Activated T-cell treated with anti-CD3 and anti-CD28 coated beads, Interleukin-2, amount 50 U/mL, for 48 hours (primary cell): ENCODE measurements around the gene CHST8.
"Not testable (repeated sequence)": the region's sequence is repeated elsewhere in the genome, so short reads cannot be mapped to it uniquely, and the experiment has no call there.

Experiments used
- DNase-seq, 2 experiments: peaks; one replicate each; pipeline ENCODE4 v3.0.0-alpha.2; 2020

CHST8 gene, protein sequence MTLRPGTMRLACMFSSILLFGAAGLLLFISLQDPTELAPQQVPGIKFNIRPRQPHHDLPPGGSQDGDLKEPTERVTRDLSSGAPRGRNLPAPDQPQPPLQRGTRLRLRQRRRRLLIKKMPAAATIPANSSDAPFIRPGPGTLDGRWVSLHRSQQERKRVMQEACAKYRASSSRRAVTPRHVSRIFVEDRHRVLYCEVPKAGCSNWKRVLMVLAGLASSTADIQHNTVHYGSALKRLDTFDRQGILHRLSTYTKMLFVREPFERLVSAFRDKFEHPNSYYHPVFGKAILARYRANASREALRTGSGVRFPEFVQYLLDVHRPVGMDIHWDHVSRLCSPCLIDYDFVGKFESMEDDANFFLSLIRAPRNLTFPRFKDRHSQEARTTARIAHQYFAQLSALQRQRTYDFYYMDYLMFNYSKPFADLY

DNA sequence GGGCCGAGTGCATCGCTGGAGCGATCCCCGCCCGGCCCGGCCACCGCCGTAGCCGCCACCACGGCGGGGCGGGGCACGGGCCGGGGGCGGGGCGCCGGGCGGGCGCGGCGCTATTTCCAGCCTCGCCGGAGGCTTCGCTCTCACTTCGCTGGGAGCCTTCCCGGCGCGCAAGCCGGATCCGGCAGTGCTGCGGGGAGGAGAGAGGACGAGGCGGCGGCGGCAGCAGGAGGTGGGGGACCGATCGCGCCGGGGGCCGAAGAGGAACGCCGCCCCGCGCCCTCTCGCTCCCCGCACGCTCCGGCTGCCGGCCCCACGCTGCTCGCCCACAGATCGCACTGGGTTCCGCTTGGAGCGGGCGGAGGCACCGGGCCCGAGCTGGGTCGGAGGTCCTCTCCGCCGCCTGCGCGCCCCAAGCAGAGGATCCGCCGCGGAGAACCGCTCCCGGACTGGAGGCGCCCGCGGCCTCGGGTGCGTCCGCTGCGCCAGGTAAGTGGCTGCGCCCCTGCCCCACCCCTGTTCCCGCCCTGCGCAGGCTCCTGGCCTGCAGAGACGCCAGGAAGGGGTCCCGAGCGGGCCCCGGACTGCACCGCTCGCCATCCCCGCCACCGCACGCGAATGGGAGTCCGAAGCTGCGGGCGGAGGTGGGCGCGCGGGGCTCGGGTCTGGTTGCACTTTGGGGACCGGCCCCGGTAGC lies at the start of gene CHST8:
Gene CHST8 (plus strand): TSS at position 143 of the 694 bp plus-strand sequence. CDS start 67,309 bp downstream, outside the sequence.
- peak in 1 of 2 experiments; percentile 21 for DNase-seq

DNA sequence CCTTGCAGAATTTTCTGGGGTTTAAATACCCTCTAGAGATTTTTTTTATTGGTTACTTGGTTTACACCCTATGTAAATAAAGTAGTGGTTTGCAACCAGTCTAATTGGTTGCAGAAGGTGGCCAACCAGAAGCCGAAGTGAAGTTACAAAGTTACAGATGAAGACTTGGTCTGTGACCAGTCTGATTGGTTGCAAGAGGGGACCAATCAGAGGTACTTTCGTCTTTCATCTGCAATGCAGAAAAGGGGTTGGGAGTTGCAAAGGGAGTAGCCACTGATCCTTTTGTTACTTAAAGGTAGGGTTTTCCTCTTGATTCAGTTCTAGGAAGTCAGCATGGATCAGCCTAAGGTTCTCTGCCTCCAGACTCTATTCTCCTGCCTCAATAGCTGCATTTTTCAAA lies 48.8 kb upstream of the CHST8 start:
- no peak for DNase-seq

DNA sequence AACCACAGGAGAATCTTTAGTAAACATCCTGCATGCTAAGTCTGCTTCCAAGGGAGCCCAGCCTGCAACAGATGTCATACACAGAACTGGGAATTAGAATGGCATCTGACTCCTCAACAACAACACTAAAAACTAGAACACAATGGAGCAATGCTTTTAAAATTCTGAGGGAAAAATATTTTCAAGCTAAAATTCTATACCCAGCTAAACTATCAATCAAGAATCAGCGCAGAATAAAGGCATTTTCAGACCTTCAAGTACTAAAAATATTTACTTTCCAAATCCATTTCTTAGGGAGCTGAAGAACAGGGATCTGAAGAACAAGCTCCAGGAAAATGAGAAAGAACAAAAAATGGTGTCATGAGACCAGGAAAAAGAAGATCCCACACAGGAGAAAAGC lies 46.9 kb upstream of the CHST8 start:
- no peak for DNase-seq

DNA sequence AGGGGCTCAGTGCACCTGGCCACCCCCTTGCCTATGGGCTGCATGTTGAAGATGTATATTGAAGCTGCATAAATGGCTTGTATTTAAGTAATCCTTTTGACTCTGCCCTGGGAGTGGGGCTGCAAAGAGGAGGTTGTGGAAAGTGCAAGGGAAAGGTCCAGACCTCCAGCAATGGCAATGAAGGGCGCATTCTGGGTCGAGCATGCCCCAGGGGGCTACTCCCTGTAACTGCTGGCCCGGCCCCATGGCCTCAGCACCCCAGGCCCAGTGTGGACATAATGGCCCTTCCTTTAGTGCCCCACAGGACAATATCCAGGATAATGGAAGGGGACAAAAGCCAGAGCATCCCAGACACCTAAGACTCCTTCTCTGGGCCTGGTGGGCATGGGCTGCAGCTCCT lies 43.1 kb upstream of the CHST8 start:
- no peak for DNase-seq

DNA sequence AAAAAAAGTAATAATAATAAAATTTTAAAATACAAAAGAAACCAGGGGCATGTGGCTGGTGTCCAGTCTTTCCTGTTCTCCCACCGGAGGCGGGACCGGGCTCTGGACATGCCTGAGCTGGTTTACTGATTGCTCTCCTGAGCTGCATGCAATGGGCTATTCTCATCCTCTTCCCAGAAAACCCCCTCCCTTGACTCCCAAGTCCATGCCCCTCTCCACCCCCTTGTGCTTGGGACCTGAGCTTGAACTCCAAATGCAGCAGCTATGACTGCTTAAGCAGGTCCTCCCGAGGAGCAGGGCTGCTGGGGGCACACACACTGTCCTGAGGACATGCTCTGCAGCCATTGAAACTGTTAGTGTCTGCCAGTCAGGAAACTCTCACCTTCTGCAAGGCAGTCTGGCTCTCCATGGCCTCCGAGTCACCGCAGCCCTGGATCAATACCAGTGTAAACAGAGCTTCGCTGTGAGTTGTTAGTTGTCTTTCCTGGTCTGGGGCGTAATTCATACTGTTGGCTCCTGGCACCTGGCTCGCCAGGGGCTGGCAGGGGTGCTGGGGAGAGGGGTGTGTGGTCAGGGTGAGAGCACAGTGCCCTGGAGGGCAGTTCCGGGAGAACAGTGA lies 41.6 kb upstream of the CHST8 start:
- no peak for DNase-seq

DNA sequence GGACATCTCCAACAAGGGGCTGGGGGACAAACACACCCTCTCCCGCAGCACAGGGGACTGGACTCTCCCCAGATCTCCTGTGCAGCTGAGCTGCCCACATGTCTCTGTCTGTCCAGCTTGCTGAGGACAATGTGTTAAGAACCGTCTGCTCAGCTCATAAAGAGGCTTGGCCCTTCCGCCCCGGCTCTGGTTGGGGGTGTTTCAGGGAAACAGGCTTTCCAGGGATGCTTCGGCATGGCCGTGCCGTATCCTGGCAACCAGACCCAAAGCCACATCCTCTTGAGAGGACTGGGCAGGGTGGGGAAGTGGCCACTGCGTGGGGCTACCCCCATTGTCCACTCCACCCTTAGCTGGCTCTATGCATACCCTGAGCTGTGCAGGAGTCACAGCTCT lies 41.1 kb upstream of the CHST8 start:
- no peak for DNase-seq

DNA sequence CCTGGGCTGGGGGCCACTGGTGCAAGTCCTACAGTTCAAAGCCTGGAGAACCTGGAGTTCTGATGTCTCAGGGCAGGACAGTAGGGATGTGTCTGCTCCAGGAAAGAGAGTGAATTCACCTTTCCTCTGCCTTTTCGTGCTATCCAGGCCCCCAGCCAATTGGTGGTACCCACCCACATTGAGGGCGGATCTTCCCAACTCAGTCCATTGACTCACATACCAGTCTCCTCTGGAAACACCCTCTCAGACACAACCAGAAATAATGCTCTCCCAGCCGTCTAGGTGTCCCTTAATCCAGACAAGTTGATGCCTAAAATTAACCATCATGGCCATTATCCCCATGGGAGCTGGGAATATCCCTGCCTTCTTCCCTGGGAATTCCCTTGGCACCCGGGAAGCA lies 38.8 kb upstream of the CHST8 start:
- DNase-seq, result no peak

DNA sequence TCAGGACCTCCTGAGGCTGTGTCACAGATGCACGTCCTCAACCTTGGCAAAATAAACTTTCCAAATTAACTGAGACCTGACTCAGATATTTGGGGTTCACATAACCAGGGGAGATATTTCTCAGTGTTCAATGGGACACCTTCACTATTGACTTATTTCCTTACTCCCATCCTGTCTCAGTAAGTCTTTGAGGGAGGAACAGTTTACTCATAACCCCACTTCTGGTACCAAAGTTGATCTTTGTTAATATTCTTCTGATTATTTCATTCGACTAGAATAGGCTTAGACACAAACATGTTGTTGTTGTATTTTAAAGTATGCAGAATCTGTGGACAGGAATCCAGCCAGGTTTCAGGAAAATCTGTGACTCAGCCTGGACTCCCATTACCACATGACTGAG lies 34.6 kb upstream of the CHST8 start:
- DNase-seq, result no peak

DNA sequence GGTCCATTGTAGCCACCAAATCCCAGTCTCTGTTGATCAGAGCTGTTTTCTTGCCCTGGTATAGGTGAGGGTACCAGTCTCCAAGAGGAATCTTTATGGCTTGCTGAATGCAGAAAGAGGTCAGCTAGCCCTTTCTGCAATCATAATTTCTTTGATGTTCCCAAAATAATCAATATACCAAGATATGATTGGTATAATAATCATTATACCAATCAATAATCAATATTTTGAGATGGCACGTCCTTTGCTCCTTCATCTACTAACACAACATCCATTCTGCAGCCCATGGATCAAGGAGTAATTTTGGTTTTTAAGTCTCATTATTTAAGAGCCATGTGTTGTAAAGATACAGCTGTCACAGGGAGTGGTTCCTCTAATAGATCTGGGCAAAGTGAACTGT lies 31.5 kb upstream of the CHST8 start:
- no peak for DNase-seq

DNA sequence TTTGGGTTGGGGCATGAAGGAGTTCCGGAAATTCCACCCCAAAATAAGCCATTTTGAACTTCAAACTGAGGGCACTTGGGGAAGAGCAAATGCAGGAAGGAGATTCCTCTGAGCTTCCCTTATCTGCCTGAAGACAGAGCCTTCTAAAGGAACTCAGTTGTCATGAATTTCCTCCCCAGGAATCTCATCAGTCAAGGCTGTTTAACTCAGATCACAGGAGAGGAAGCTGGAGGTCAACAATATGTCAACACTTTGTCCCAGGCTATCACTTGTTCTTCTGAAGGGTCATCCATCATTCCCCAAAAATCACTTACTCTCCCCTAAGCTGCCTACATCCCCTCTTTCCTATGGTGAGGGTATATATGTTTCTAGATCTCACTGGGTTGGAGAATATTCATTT lies 26.0 kb upstream of the CHST8 start:
- DNase-seq, result no peak

DNA sequence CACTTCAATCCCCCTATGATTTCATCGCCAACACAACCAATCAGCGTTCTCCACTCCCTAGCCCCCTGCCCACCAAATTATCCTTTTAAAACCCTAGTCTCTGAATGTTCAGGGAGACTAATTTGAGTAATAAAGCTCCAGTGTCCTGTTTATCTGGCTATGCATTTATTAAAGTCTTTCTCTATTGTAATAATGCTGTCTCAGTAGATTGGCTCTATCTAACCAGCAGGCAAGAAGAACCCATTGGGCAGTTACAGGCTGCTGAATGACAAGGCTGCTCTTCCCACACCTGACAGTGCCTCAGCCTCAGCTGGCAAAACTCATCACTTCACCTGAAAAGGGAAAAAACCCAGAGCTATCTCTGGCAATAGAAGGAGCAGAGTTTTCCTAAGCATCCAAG lies 20.2 kb upstream of the CHST8 start:
- no peak for DNase-seq

DNA sequence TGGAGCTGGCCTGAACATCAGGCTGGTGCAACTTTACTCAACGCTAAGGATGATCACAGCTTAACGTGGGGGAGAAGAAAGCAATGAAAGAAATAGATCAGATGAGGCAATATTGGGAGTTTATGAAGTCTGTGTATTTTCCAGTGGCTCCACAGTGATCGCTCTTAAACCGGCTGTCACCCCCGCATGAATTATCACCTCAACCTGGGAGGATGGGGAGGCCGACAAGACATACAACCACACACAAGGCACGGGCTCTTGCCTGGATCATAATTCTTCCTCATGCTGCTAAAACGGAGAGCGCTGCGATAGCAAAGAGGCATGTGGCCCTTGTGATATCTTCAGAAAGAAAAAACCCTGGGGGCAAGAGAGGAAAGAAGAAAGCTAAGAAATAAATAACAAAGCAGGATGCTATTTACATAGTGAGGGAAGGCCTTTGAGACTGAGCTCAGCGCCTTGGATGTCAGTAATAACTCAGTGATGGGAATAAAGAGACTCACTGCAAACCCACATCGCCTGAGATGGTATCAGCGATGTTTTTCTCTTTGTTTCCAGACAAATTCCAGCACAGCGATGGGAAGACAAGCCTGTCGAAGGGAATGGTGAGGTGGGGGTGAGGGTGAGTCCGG lies 19.1 kb upstream of the CHST8 start:
- DNase-seq, result no peak

DNA sequence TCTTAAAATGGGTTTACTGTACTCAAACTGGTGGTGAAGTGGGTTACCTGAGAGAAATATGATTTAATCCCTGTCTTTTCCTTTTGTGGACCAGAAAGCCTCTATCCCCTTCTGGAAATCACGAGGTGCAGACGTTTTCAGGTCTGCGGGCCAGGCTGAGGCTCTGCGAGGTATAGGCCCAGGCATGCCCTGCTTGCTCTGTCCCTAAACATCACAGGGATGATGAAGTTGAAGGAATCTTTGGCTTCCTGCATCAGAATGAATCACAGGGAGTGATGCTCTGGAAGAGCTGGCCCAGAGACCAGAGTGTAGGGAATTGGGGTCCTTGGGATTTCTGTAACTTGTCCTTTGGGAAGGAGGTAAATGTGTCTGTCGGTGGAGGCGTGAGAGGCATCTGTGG lies 18.4 kb upstream of the CHST8 start:
- no peak for DNase-seq

DNA sequence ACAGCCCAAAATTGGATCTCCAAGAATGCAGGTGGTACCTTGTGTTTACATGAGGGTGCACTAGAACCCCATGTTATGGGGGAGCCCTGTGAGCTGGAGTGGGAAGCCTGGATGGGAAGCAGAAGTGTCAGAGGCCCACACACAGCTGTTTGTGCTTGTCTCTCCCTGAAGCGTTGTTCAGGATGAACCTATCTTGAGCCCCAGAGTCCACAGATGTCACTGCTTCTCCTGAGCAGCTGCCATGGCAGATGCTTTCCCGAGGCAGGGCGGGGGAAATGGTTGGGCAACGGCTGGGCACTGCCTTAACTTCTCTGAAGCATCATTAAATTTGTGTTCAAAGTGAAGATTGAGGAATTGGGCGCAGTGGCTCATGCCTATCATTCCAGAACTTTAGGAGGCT lies 17.1 kb upstream of the CHST8 start:
- no peak for DNase-seq

DNA sequence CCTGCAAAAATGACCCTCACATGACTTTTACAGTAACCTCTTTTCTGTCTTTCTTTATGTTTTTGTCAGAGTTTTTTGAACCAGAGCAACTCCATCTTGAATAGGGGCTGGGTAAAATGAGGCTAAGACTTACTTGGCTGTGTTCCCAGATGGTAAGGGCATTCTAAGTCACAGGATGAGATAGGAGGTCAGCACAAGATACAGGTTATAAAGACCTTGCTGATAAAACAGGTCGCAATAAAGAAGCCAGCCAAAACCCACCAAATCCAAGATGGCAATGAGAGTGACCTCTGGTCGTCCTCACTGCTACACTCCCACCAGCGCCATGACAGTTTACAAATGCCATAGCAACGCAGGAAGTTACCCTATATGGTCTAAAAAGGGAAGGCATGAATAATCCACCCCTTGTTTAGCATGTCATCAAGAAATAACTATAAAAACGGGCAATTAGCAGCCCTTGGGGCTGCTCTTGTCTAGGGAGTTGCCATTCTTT lies 15.9 kb upstream of the CHST8 start:
- DNase-seq, result not testable (repeated sequence)

DNA sequence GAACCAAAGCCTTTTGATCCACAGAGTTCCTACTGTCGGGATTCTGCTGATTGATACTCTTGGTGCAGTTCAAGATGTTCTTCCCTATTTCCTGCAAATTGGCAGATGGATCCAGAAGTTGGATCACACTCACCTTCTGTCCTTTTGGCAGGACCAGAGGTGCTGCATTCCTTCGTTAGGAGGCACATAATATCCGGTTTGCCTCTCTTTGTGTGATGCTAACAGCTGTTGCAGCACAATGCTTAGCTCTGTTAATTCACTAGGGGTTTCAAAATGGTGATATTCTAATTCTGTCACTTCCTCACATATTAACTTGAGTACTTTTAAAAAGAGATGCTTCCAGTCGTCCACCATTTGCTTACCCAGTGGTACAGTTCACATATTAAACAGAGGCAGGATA lies 15.2 kb upstream of the CHST8 start:
- no peak for DNase-seq

DNA sequence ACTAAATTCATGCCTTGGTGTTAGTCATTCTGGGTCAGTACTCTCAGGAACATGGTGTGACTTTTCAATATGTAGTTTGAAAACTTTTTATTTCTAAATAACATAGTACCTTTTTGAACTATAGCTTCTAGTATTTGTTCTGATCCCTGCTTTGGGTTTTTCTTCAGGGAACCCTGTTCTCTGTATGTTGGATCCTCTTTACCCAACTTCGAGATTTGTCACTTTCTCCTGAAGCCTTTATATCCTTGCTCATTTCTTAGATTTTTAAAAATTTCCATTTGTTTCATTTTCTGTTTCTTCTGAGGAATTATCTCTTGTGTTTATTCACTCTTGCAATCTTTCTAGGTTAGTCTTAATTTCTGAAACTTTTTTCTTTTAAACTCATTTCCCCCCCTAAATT lies 12.4 kb upstream of the CHST8 start:
- no peak for DNase-seq

DNA sequence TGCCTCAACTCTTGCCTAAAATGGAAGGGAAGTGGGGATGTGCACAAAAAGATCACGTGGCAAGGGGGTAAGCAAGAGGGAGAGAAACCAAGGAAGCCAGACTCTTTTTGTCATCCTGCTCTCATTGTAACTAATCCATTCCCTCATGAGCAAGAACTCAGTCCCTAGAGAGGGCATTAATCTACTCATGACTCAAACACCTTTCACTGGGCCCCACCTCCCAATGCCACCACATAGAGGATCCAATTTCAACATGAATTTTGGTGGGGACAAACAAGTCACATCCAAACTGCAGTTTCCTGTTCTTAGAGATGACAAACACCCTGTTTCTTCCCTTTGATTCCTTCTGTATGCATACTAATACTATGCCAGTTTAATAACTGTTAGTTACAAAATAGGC lies 11.2 kb upstream of the CHST8 start:
- no peak for DNase-seq

DNA sequence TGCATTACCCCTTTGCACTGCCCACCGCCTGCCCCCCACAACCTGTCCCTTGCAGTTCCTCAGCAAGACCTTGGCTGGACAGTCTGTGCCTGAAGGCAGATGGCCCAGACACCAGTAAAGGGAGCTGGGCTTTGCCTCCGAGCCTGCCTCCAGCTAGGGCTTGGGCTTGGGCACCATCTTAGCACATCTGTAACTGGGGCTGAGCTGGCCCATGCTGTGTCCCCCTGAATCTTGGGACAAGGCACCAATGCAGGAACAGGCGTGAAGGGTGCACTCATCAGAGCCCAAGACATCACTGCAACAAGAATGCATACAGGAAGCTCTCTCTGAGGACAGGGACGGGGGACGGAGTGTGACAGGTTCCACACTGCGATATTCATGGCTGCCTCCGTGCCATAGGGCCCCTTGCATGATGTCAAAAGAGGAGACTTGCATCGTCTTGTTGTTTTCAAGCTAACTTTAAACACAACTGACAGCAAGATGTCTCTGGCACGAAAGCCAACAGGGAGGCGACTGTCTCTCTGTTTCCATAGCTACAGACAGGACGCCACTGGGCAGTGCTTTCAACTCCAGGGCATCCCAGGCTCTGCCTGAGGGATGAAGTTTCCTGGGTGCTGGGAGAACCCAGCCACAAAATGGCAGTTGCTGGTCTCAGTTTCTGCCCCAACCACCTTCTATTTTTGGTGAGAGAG lies 8.7 kb upstream of the CHST8 start:
- no peak for DNase-seq

DNA sequence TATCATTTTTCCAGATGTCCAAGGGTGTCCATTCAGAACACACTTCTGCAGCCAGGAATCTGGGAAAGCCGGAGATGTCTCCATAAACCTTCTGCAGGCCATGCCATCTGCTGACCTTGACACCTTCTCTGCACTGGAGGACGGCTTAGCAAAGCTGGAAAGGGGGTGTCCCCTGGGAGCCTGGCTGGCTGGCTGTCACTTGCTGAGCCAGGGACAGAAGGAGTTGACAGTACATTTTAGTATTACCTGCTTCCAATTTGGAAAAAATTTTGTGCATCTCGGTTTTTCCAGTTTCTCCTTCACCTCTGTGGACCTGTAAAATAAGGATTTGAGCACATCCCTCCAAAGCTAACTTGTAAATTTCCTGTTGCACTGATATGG lies 8.1 kb upstream of the CHST8 start:
- no peak for DNase-seq

DNA sequence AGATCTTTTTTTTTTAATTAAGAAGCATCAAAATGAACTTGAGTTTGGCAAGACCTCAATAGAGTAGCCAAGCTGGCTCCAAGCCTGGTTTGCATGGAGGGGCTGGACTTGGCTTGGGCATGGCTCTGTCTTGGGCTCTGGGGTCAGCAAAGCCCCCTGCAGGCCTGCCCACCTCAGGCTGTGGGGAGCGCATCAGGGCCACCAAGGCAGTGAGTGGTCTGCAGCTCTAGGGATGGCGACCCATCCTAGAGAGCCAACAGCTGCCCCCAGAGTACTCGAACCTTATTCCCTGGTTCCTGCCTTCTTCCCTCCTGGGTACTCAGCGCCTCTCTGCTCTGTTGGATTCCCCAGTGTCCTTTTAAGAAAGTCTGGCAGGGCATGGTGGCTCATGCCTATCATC lies 5.4 kb upstream of the CHST8 start:
- DNase-seq, result no peak

DNA sequence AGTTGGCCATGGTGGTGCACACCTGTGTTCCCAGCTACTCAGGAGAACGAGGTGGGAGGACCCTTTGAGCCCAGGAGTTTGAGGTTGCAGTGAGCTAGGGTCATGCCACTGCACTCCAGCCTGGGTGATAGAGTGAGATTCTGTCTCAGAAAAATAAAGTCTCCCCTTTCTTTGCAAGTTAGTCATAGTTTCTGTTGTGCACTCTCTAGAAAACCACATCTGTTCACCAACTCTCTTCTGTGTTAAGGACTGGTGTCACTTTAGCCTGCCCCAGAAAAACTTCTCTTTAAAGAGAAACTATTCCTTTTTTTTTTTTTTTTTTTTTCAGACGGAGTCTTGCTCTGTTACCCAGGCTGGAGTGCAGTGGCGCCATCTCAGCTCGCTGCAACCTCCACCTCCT lies 4.9 kb upstream of the CHST8 start:
- DNase-seq, result no peak

DNA sequence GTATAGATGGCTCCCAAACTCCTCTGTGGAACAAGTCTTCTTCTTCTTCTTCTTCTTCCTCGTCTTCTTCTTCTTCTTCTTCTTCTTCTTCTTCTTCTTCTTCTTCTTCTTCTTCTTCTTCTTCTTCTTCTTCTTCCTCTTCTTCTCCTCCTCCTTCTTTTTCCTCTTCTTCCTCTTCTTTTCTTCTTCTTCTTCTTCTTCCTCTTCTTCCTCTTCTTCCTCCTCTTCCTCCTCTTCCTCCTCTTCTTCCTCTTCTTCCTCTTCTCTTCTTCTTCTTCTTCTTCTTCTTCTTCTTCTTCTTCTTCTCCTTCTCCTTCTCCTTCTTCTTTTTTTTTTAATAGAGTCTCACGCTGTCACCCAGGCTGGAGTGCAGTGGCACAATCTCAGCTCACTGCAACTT lies 3.4 kb upstream of the CHST8 start:
- not testable (repeated sequence) for DNase-seq
